ENCODE measurements around the gene VWA5B1. TPM values are rescaled to one million over a fixed set of nuclear protein-coding genes. Genes with fewer than 3 reads are reported as not detected.
A peak's percentile ranks its signal among the peaks of the same experiment; 100 is the strongest.
"Not testable (repeated sequence)": the region's sequence is repeated elsewhere in the genome, so short reads cannot be mapped to it uniquely, and the experiment has no call there.

Gene VWA5B1
- total and polyA plus RNA-seq, 4 experiments from 2014 or later: 0.11 to 0.17 TPM; not detected in 2

DNA sequence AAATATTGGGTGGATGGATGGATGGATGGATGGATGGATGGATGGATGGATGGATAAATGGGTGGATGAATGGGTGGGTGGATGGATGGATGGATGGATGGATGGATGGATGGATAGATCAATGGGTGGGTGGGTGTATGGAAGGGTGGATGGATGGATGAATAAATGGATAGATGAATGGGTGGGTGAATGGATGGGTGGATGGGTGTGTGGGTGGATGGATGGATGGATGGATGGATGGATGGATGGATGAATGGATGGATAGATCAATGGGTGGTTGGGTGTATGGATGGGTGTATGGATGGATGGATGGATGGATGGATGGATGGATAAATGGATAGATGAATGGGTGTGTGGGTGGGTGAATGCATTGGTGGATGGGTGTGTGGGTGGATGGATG is 17.0 kb upstream of the VWA5B1 start:
- H3K4me3 Mint-ChIP-seq; H3K36me3 Mint-ChIP-seq; H3K27ac ChIP-seq (ENCODE audit: low read depth, low read length); H3K9me3 ChIP-seq (ENCODE audit: control insufficient read depth in 1 of 2, low read length in 2 of 2); H3K9me3 Mint-ChIP-seq; CTCF ChIA-PET (ENCODE audit: partially characterized antibody); H3K27ac Mint-ChIP-seq; DNase-seq; H3K4me1 Mint-ChIP-seq; H3K27me3 ChIP-seq (ENCODE audit: insufficient read depth, low read length); intact Hi-C loops (cut with micrococcal nuclease); H3K4me1 ChIP-seq (ENCODE audit: insufficient read depth, low read length); H3K36me3 ChIP-seq (ENCODE audit: insufficient read depth, low read length); POLR2A ChIA-PET (ENCODE audit: partially characterized antibody); H3K4me3 ChIP-seq (ENCODE audit: low read length in 2 of 2): not testable (repeated sequence)
- H3K27me3 Mint-ChIP-seq: peaks cover 10 to 25% of the 10 kb centered on the region in 2 donors

GRCh38 chr1:20275319-20275925 is 15.3 kb upstream of the VWA5B1 start:
- H3K27me3 Mint-ChIP-seq: peaks cover 10 to 30% of the 10 kb centered on the region in 2 donors
- POLR2A ChIA-PET (ENCODE audit: partially characterized antibody): no interaction called here

GRCh38 chr1:20276485-20277159 is 14.1 kb upstream of the VWA5B1 start:
- Mint-ChIP-seq H3K36me3 (no peaks in the 10 kb centered on the region), H3K27ac (no peak overlapping the region), H3K4me3 (no peak overlapping the region), H3K9me3 (peaks cover 0 to 4% (median 0%) of the 10 kb centered on the region in 8 donors), H3K4me1 (no peaks in the 10 kb centered on the region), H3K27me3 (peaks cover 11 to 26% of the 10 kb centered on the region in 2 donors)
- no peak for DNase-seq
- Histone ChIP-seq H3K27ac (ENCODE audit: low read depth, low read length) (no peak overlapping the region), H3K4me1 (ENCODE audit: insufficient read depth, low read length) (no peaks in the 10 kb centered on the region), H3K9me3 (ENCODE audit: control insufficient read depth in 1 of 2, low read length in 2 of 2) (no peaks in the 10 kb centered on the region), H3K36me3 (ENCODE audit: insufficient read depth, low read length) (no peaks in the 10 kb centered on the region), H3K4me3 (ENCODE audit: low read length in 2 of 2) (no peak overlapping the region), H3K27me3 (ENCODE audit: insufficient read depth, low read length) (peaks cover 3% of the 10 kb centered on the region)
- CTCF ChIA-PET (ENCODE audit: partially characterized antibody): no interaction called here
- POLR2A ChIA-PET (ENCODE audit: partially characterized antibody): no interaction called here
- intact Hi-C loops (cut with micrococcal nuclease): no loop called here

More at GRCh38 chr1:20275319-20275925, 15.3 kb upstream of the VWA5B1 start:
- Mint-ChIP-seq H3K4me3 (no peak overlapping the region), H3K27ac (no peak overlapping the region), H3K4me1 (no peaks in the 10 kb centered on the region), H3K9me3 (peaks cover 0 to 8% (median 1%) of the 10 kb centered on the region in 8 donors), H3K36me3 (no peaks in the 10 kb centered on the region)
- no peak for DNase-seq
- Histone ChIP-seq H3K36me3 (ENCODE audit: insufficient read depth, low read length) (no peaks in the 10 kb centered on the region), H3K27ac (ENCODE audit: low read depth, low read length) (no peak overlapping the region), H3K4me3 (ENCODE audit: low read length in 2 of 2) (no peak overlapping the region), H3K27me3 (ENCODE audit: insufficient read depth, low read length) (peaks cover 3% of the 10 kb centered on the region), H3K4me1 (ENCODE audit: insufficient read depth, low read length) (no peaks in the 10 kb centered on the region), H3K9me3 (ENCODE audit: control insufficient read depth in 1 of 2, low read length in 2 of 2) (no peaks in the 10 kb centered on the region)
- CTCF ChIA-PET (ENCODE audit: partially characterized antibody): no interaction called here
- intact Hi-C loops (cut with micrococcal nuclease): no loop called here

DNA sequence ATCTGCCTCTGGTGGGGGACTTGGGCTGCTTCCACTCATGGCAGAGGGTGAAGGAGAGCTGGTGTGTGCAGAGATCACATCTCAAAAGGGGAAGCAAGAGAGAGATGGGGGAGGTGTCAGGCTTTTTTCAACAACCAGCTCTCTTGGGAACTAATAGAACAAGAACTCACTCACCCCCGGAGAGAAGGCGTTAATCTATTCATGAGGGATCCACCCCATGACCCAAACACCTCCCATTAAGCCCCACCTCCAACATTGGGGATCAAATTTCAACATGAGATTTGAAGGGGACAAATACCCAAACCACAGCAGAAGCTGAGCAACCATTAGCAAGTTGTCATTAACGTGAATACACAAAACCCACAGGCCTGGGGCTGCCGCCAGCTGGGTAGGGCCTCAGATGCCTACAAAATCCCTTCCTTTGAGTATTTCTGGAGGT is 12.0 kb upstream of the VWA5B1 start:
- POLR2A ChIA-PET (ENCODE audit: partially characterized antibody): no interaction called here

GRCh38 chr1:20279509-20279908 is 11.2 kb upstream of the VWA5B1 start:
- Histone ChIP-seq H3K27ac (ENCODE audit: low read depth, low read length) (no peak overlapping the region), H3K9me3 (ENCODE audit: control insufficient read depth in 1 of 2, low read length in 2 of 2) (no peaks in the 10 kb centered on the region), H3K27me3 (ENCODE audit: insufficient read depth, low read length) (peaks cover 3% of the 10 kb centered on the region), H3K4me3 (ENCODE audit: low read length in 2 of 2) (no peak overlapping the region), H3K4me1 (ENCODE audit: insufficient read depth, low read length) (no peaks in the 10 kb centered on the region), H3K36me3 (ENCODE audit: insufficient read depth, low read length) (no peaks in the 10 kb centered on the region)
- CTCF ChIA-PET (ENCODE audit: partially characterized antibody): no interaction called here
- no peak for DNase-seq
- Mint-ChIP-seq H3K4me3 (peak overlapping the region in 1 of 8 donors; percentile 16), H3K36me3 (no peaks in the 10 kb centered on the region), H3K27me3 (peaks cover 12 to 30% of the 10 kb centered on the region in 2 donors), H3K4me1 (no peaks in the 10 kb centered on the region), H3K27ac (no peak overlapping the region), H3K9me3 (no peaks in the 10 kb centered on the region)
- intact Hi-C loops (cut with micrococcal nuclease): no loop called here
- POLR2A ChIA-PET (ENCODE audit: partially characterized antibody): no interaction called here

More for the DNA sequence above, 12.0 kb upstream of the VWA5B1 start:
- Mint-ChIP-seq H3K4me1 (no peaks in the 10 kb centered on the region), H3K36me3 (no peaks in the 10 kb centered on the region), H3K4me3 (no peak overlapping the region), H3K27me3 (peaks cover 12 to 30% of the 10 kb centered on the region in 2 donors), H3K9me3 (no peaks in the 10 kb centered on the region), H3K27ac (no peak overlapping the region)
- CTCF ChIA-PET (ENCODE audit: partially characterized antibody): no interaction called here
- no peak for DNase-seq
- peaks cover 3% of the 10 kb centered on the region for H3K27me3 ChIP-seq (ENCODE audit: insufficient read depth, low read length)
- no peaks in the 10 kb centered on the region for H3K9me3 ChIP-seq (ENCODE audit: control insufficient read depth in 1 of 2, low read length in 2 of 2)
- H3K4me1 ChIP-seq (ENCODE audit: insufficient read depth, low read length): no peaks in the 10 kb centered on the region
- intact Hi-C loops (cut with micrococcal nuclease): no loop called here
- H3K4me3 ChIP-seq (ENCODE audit: low read length in 2 of 2): no peak overlapping the region
- no peak overlapping the region for H3K27ac ChIP-seq (ENCODE audit: low read depth, low read length)
- no peaks in the 10 kb centered on the region for H3K36me3 ChIP-seq (ENCODE audit: insufficient read depth, low read length)

- intact Hi-C loops (cut with micrococcal nuclease): no loop called here
- no peak for DNase-seq
Measured at GRCh38 chr1:20280341-20280740, 10.3 kb upstream of the VWA5B1 start.

GRCh38 chr1:20280906-20281305 is 9.8 kb upstream of the VWA5B1 start:
- H3K27me3 ChIP-seq (ENCODE audit: insufficient read depth, low read length): peaks cover 3% of the 10 kb centered on the region
- ChIA-PET POLR2A (ENCODE audit: partially characterized antibody) (no interaction called here), CTCF (ENCODE audit: partially characterized antibody) (no interaction called here)
- Mint-ChIP-seq H3K27me3 (peaks cover 18 to 33% of the 10 kb centered on the region in 2 donors), H3K36me3 (peaks cover 0 to 5% of the 10 kb centered on the region in 2 donors), H3K27ac (no peak overlapping the region), H3K4me3 (no peak overlapping the region), H3K4me1 (no peaks in the 10 kb centered on the region), H3K9me3 (peaks cover 0 to 13% (median 9%) of the 10 kb centered on the region in 8 donors)
- intact Hi-C loops (cut with micrococcal nuclease): no loop called here
- H3K9me3 ChIP-seq (ENCODE audit: control insufficient read depth in 1 of 2, low read length in 2 of 2): no peaks in the 10 kb centered on the region
- H3K36me3 ChIP-seq (ENCODE audit: insufficient read depth, low read length): no peaks in the 10 kb centered on the region
- no peaks in the 10 kb centered on the region for H3K4me1 ChIP-seq (ENCODE audit: insufficient read depth, low read length)
- no peak overlapping the region for H3K27ac ChIP-seq (ENCODE audit: low read depth, low read length)
- no peak overlapping the region for H3K4me3 ChIP-seq (ENCODE audit: low read length in 2 of 2)
- no peak for DNase-seq

More at GRCh38 chr1:20280341-20280740, 10.3 kb upstream of the VWA5B1 start:
- CTCF ChIA-PET (ENCODE audit: partially characterized antibody): no interaction called here
- Mint-ChIP-seq H3K27me3 (peaks cover 15 to 35% of the 10 kb centered on the region in 2 donors), H3K9me3 (peaks cover 0 to 7% (median 4%) of the 10 kb centered on the region in 8 donors), H3K4me1 (no peaks in the 10 kb centered on the region), H3K4me3 (no peak overlapping the region), H3K27ac (no peak overlapping the region), H3K36me3 (peaks cover 0 to 5% of the 10 kb centered on the region in 2 donors)
- Histone ChIP-seq H3K27ac (ENCODE audit: low read depth, low read length) (no peak overlapping the region), H3K4me3 (ENCODE audit: low read length in 2 of 2) (no peak overlapping the region), H3K4me1 (ENCODE audit: insufficient read depth, low read length) (no peaks in the 10 kb centered on the region), H3K27me3 (ENCODE audit: insufficient read depth, low read length) (peaks cover 3% of the 10 kb centered on the region), H3K9me3 (ENCODE audit: control insufficient read depth in 1 of 2, low read length in 2 of 2) (no peaks in the 10 kb centered on the region), H3K36me3 (ENCODE audit: insufficient read depth, low read length) (no peaks in the 10 kb centered on the region)
- POLR2A ChIA-PET (ENCODE audit: partially characterized antibody): no interaction called here

All from CD4-positive, alpha-beta memory T cell (primary cell).